K562 (cell line): ENCODE data around the gene MAGOHB. TPM values are rescaled to one million over a fixed set of nuclear protein-coding genes. Genes with fewer than 3 reads are reported as not detected.

Source experiments
- DMBX1 ChIP-seq: fragments of 250-450 bp; sonication (Bioruptor Pico); IDR thresholded peaks from 2 replicates; pipeline ENCODE4 v1.8.0; 2022; ENCODE audit warnings: inconsistent platforms, mild to moderate bottlenecking, moderate library complexity, borderline replicate concordance
- IRF9 ChIP-seq: fragments of 450-650 bp; IDR thresholded peaks from 2 replicates; pipeline ENCODE4 v1.6.1; 2016; ENCODE audit warnings: missing biosample characterization, missing genetic modification characterization
- NFRKB ChIP-seq: fragments of 450-650 bp; IDR thresholded peaks from 2 replicates; pipeline ENCODE4 v1.6.1; 2016; ENCODE audit warnings: low read depth
- U2AF1 ChIP-seq: fragments of 200-400 bp; formaldehyde crosslinking; optimal IDR thresholded peaks from 2 replicates; pipeline ENCODE3; 2017; ENCODE audit warnings: mild to moderate bottlenecking, low read depth, low read length, moderate library complexity
- ZNF407 ChIP-seq: fragments of 450-650 bp; IDR thresholded peaks from 2 replicates; pipeline ENCODE4 v1.6.1; 2016; ENCODE audit warnings: low read depth
- ZNF639 ChIP-seq, 2 experiments: fragments of 200-800 bp in 1 of 2; sonication (Bioruptor generic) in 1 of 2; sonication (generic) in 1 of 2; formaldehyde crosslinking in 1 of 2; IDR thresholded peaks in 1 of 2; conservative IDR thresholded peaks in 1 of 2; 2 replicates each; pipeline versions ENCODE4 v1.5.0 to v1.6.1; 2016 to 2020; ENCODE audit warnings: missing compliant biosample characterization in 1 of 2, missing genetic modification characterization in 1 of 2, missing genetic modification reagents in 1 of 2
- ZNF740 ChIP-seq, 3 experiments: fragments of 200-800 bp in 1 of 3; sonication (Bioruptor generic) in 1 of 3; sonication (generic) in 1 of 3; formaldehyde crosslinking in 1 of 3; IDR thresholded peaks; 2 replicates each; pipeline versions ENCODE4 v1.6.1 to v1.8.0; 2016 to 2022; ENCODE audit warnings: mild to moderate bottlenecking in 2 of 3, missing compliant biosample characterization in 2 of 3, missing genetic modification characterization in 2 of 3, missing genetic modification reagents in 1 of 3
- polyA plus RNA-seq, 8 experiments: library from polyadenylated mRNA; depleted of rRNA in 4 of 8; stranded (reverse) in 5 of 8; unstranded in 3 of 8; fragments of >200 nt; fragmentation: Nextera tagmentation in 2 of 8; fragmentation: Illumina TruSeq in 1 of 8; extraction: Ambion mirVana in 2 of 8; extraction: Trizol in 1 of 8; gene quantifications; 2 replicates each; pipeline versions ENCODE4 v1.2.1 to v1.2.3, GENCODE V29; 2011 to 2014; ENCODE audit warnings: inconsistent platforms in 1 of 8, missing spikeins in 1 of 8
- total RNA-seq, 7 experiments: library from RNA; depleted of rRNA in 6 of 7; stranded (reverse); fragments of >200 nt in 6 of 7; fragmentation: Illumina TruSeq in 2 of 7; extraction: Trizol in 2 of 7; gene quantifications; 2 replicates each; pipeline versions ENCODE4 v1.2.1 to v1.2.3, GENCODE V29; 2011 to 2021; ENCODE audit warnings: low replicate concordance in 1 of 7

The MAGOHB gene
- total and polyA plus RNA-seq, 9 of the 15 experiments (the other 6 are each of a cell fraction or from before 2014, with no cell fraction given) = 34.5 to 177 (median 85.4) TPM

DNA sequence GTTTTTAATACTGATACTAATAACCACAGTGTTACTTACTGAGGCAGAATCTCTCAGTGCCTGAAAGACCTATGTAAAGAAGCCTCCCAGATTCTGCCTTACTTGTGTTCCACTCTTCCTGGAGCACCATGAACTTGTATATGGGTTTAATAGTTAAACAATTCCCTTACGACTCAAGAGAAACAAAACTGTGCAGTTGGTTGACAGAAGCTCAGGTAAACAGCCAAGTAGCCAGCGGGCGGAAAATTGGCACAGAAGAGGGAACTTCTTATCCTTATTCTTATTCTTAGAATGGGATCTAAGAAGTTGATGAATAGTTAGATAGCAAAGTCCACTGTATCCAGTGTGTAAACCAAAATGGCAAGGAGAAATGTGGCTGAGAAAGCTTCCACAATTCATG is 22.7 kb upstream of the MAGOHB start (continued):
- TF ChIP-seq ZNF740 (CRISPR knock-in tag; IDR thresholded peaks at IDR 0.05) (no peak), ZNF740 (tag; IDR thresholded peaks at IDR 0.05) (no peak), ZNF639 (CRISPR knock-in tag; conservative IDR thresholded peaks at IDR 0.05 in 1 of 2, IDR thresholded peaks at IDR 0.05 in 1 of 2) (no peak), ZNF407 (no peak), U2AF1 (no peak), NFRKB (no peak), DMBX1 (no peak), IRF9 (tag) (no peak)
